K562 (cell line): ENCODE results near the gene VSIG10. TPM values are rescaled to one million over a fixed set of nuclear protein-coding genes. Genes with fewer than 3 reads are reported as not detected.

ENCODE experiments used
- BACH1 ChIP-seq: fragments of 200-800 bp; sonication (Bioruptor generic); IDR thresholded peaks from 2 replicates; pipeline ENCODE4 v1.6.1; 2016; ENCODE audit warnings: missing genetic modification characterization, missing compliant biosample characterization
- COPS2 ChIP-seq: fragments of 450-650 bp; conservative IDR thresholded peaks from 2 replicates; pipeline ENCODE4 v1.6.1; 2016; ENCODE audit warnings: mild to moderate bottlenecking, moderate library complexity
- GABPB2 ChIP-seq: fragments of 250-450 bp; sonication (Bioruptor Pico); conservative IDR thresholded peaks from 2 replicates; pipeline ENCODE4 v1.5.1; 2021; ENCODE audit warnings: mild to moderate bottlenecking
- LARP7 ChIP-seq: fragments of 450-650 bp; IDR thresholded peaks from 2 replicates; pipeline ENCODE4 v1.6.1; 2016
- MTF1 ChIP-seq: fragments of 250-450 bp; sonication (Bioruptor Pico); IDR thresholded peaks from 2 replicates; pipeline ENCODE4 v1.9.0; 2021; ENCODE audit warnings: moderate library complexity, mild to moderate bottlenecking, inconsistent platforms, borderline replicate concordance
- NBN ChIP-seq: fragments of 450-650 bp; IDR thresholded peaks from 2 replicates; pipeline ENCODE4 v1.6.1; 2016; ENCODE audit warnings: low read depth, mild to moderate bottlenecking
- NFIC ChIP-seq: fragments of 450-650 bp; IDR thresholded peaks from 2 replicates; pipeline ENCODE4 v1.6.1; 2017; ENCODE audit warnings: mild to moderate bottlenecking, inconsistent platforms
- NFYB ChIP-seq: IDR thresholded peaks from 2 replicates; pipeline ENCODE4 v1.6.1; 2011; ENCODE audit warnings: mild to moderate bottlenecking, moderate library complexity; ENCODE audit not compliant: insufficient read length; ENCODE audit errors: extremely low read depth
- POLR3A ChIP-seq: IDR thresholded peaks from 2 replicates; pipeline ENCODE4 v1.6.1; 2011; ENCODE audit warnings: borderline replicate concordance, mild to moderate bottlenecking, moderate library complexity; ENCODE audit not compliant: insufficient read length, insufficient read depth; ENCODE audit errors: extremely low read depth
- PPARD ChIP-seq: fragments of 250-450 bp; sonication (Bioruptor Pico); IDR thresholded peaks from 2 replicates; pipeline ENCODE4 v1.8.0; 2022; ENCODE audit warnings: inconsistent platforms, mild to moderate bottlenecking, moderate library complexity
- RHOXF2B ChIP-seq: fragments of 250-450 bp; sonication (Bioruptor Pico); conservative IDR thresholded peaks from 2 replicates; pipeline ENCODE4 v1.5.1; 2021
- SIX5 ChIP-seq, 2 experiments: IDR thresholded peaks; 2 replicates each; pipeline ENCODE4 v1.6.1; 2011; ENCODE audit warnings: low read length in 2 of 2, borderline replicate concordance in 1 of 2, low read depth in 1 of 2, mild to moderate bottlenecking in 1 of 2, moderate library complexity in 1 of 2; ENCODE audit not compliant: insufficient read depth in 1 of 2
- TCF3 ChIP-seq: sonication (generic); formaldehyde crosslinking; IDR thresholded peaks from 2 replicates; pipeline ENCODE4 v1.4.0; 2020; ENCODE audit warnings: mild to moderate bottlenecking, missing genetic modification reagents
- TCF7 ChIP-seq: sonication (generic); IDR thresholded peaks from 2 replicates; pipeline ENCODE4 v1.6.1; 2016; ENCODE audit warnings: antibody characterized with exemption, borderline replicate concordance
- XRCC3 ChIP-seq: fragments of 450-650 bp; IDR thresholded peaks from 2 replicates; pipeline ENCODE4 v1.6.1; 2017; ENCODE audit warnings: mild to moderate bottlenecking, moderate library complexity
- ZNF184 ChIP-seq: sonication (generic); formaldehyde crosslinking; IDR thresholded peaks from 2 replicates; pipeline ENCODE4 v1.5.0; 2020; ENCODE audit warnings: missing genetic modification reagents
- ZNF197 ChIP-seq: fragments of 200-800 bp; sonication (Bioruptor generic); IDR thresholded peaks from 2 replicates; pipeline ENCODE4 v1.6.1; 2016; ENCODE audit warnings: low read depth, missing genetic modification characterization, missing compliant biosample characterization
- ZNF707 ChIP-seq: fragments of 250-450 bp; sonication (Bioruptor Pico); conservative IDR thresholded peaks from 2 replicates; pipeline ENCODE4 v1.8.0; 2022; ENCODE audit warnings: inconsistent platforms, mild to moderate bottlenecking, moderate library complexity
- polyA plus RNA-seq, 8 experiments: library from polyadenylated mRNA; depleted of rRNA in 4 of 8; stranded (reverse) in 5 of 8; unstranded in 3 of 8; fragments of >200 nt; fragmentation: Nextera tagmentation in 2 of 8; fragmentation: Illumina TruSeq in 1 of 8; extraction: Ambion mirVana in 2 of 8; extraction: Trizol in 1 of 8; gene quantifications; 2 replicates each; pipeline versions ENCODE4 v1.2.1 to v1.2.3, GENCODE V29; 2011 to 2014; ENCODE audit warnings: inconsistent platforms in 1 of 8, missing spikeins in 1 of 8
- total RNA-seq, 7 experiments: library from RNA; depleted of rRNA in 6 of 7; stranded (reverse); fragments of >200 nt in 6 of 7; fragmentation: Illumina TruSeq in 2 of 7; extraction: Trizol in 2 of 7; gene quantifications; 2 replicates each; pipeline versions ENCODE4 v1.2.1 to v1.2.3, GENCODE V29; 2011 to 2021; ENCODE audit warnings: low replicate concordance in 1 of 7
- TF ChIP-seq, protein P1 (sequence below): IDR thresholded peaks from 2 replicates; pipeline ENCODE4 v1.6.1; 2011; ENCODE audit warnings: borderline replicate concordance, low read depth, mild to moderate bottlenecking, moderate library complexity, low read length; ENCODE audit not compliant: insufficient read depth, poor library complexity, severe bottlenecking
- TF ChIP-seq, protein P2 (sequence below), 2 experiments: fragments of 450-650 bp in 1 of 2; IDR thresholded peaks; 2 replicates each; pipeline ENCODE4 v1.6.1; 2011 to 2017; ENCODE audit warnings: low read depth in 2 of 2, antibody characterized with exemption in 1 of 2, borderline replicate concordance in 1 of 2, low read length in 1 of 2, mild to moderate bottlenecking in 1 of 2, mixed read lengths in 1 of 2; ENCODE audit not compliant: control insufficient read depth in 1 of 2
- TF ChIP-seq, protein P3 (sequence below): fragments of 450-650 bp; IDR thresholded peaks from 2 replicates; pipeline ENCODE4 v1.6.1; 2017; ENCODE audit warnings: mild to moderate bottlenecking, moderate library complexity

Gene VSIG10
- total and polyA plus RNA-seq, 9 of the 15 experiments (the other 6 are each of a cell fraction or from before 2014, with no cell fraction given), result 4.1 to 8.8 (median 4.7) TPM

DNA sequence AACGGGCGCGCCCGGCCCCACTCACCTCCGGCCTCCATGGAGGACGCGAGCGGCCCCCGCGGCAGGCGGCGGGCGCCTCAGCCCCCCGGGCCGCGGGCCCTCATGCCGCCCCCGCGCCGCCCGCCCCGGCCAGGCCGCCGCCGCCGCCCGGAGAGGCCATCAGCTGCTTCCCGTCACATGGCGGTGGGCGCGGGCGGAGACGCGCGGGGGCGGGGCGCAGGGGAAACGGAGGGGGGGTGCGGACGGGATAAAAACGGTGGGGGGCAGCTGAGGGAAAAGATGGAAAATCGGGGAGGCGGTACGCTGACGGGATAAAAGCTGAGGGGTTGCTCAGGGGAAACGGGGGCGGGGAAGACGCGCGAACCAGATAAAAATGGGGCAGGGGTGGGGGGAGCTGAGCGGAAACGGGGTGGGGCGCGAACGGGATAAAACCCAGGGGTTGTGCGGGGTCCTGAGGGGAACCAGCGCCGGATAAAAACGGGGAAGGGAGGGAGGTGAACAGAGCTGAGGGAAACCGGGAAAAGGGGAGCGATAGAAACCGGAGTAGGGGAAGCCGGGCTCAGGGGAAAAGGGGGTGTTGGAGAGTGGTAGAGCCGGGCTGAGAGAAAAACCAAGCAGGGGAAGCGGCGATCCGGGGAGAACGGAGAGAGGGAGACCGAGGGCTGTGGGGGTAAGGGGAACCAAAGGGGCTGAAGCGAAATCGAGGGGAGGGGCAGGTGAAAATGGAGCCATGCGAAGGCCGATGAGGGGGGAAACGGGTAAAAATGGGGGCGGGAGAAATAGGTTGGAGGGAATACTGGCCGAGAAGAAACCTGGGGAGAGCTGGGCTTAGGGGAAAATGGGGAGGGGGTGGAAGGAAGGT, 42.6 kb downstream of the VSIG10 start, which contains the start of gene WSB2 (continued):
- TF ChIP-seq, protein P1, sequence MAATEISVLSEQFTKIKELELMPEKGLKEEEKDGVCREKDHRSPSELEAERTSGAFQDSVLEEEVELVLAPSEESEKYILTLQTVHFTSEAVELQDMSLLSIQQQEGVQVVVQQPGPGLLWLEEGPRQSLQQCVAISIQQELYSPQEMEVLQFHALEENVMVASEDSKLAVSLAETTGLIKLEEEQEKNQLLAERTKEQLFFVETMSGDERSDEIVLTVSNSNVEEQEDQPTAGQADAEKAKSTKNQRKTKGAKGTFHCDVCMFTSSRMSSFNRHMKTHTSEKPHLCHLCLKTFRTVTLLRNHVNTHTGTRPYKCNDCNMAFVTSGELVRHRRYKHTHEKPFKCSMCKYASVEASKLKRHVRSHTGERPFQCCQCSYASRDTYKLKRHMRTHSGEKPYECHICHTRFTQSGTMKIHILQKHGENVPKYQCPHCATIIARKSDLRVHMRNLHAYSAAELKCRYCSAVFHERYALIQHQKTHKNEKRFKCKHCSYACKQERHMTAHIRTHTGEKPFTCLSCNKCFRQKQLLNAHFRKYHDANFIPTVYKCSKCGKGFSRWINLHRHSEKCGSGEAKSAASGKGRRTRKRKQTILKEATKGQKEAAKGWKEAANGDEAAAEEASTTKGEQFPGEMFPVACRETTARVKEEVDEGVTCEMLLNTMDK, result no peak
- TF ChIP-seq, protein P2, sequence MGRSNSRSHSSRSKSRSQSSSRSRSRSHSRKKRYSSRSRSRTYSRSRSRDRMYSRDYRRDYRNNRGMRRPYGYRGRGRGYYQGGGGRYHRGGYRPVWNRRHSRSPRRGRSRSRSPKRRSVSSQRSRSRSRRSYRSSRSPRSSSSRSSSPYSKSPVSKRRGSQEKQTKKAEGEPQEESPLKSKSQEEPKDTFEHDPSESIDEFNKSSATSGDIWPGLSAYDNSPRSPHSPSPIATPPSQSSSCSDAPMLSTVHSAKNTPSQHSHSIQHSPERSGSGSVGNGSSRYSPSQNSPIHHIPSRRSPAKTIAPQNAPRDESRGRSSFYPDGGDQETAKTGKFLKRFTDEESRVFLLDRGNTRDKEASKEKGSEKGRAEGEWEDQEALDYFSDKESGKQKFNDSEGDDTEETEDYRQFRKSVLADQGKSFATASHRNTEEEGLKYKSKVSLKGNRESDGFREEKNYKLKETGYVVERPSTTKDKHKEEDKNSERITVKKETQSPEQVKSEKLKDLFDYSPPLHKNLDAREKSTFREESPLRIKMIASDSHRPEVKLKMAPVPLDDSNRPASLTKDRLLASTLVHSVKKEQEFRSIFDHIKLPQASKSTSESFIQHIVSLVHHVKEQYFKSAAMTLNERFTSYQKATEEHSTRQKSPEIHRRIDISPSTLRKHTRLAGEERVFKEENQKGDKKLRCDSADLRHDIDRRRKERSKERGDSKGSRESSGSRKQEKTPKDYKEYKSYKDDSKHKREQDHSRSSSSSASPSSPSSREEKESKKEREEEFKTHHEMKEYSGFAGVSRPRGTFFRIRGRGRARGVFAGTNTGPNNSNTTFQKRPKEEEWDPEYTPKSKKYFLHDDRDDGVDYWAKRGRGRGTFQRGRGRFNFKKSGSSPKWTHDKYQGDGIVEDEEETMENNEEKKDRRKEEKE (IDR thresholded peaks at IDR 0.05; ENCODE audit: borderline replicate concordance in 1 of 2, control insufficient read depth in 1 of 2, low read depth in 2 of 2, low read length in 1 of 2), result no peak
- no peak for TF ChIP-seq BACH1
- 0 out of 2 replicates have a peak, but pooled peaks have one; percentile 15 for TF ChIP-seq NFIC
- no peak for TF ChIP-seq POLR3A
- TF ChIP-seq COPS2, result no peak
- TF ChIP-seq RHOXF2B (CRISPR knock-in tag), result no peak
- no peak for TF ChIP-seq TCF3 (CRISPR knock-in tag)
- TF ChIP-seq NBN, result no peak
- TF ChIP-seq, protein P3, sequence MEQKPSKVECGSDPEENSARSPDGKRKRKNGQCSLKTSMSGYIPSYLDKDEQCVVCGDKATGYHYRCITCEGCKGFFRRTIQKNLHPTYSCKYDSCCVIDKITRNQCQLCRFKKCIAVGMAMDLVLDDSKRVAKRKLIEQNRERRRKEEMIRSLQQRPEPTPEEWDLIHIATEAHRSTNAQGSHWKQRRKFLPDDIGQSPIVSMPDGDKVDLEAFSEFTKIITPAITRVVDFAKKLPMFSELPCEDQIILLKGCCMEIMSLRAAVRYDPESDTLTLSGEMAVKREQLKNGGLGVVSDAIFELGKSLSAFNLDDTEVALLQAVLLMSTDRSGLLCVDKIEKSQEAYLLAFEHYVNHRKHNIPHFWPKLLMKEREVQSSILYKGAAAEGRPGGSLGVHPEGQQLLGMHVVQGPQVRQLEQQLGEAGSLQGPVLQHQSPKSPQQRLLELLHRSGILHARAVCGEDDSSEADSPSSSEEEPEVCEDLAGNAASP, result no peak
- TF ChIP-seq TCF7, result no peak
- no peak for TF ChIP-seq MTF1
- TF ChIP-seq ZNF184 (CRISPR knock-in tag), result no peak
- no peak for TF ChIP-seq ZNF197 (CRISPR knock-in tag)
- no peak for TF ChIP-seq SIX5 (IDR thresholded peaks at IDR 0.05; ENCODE audit: borderline replicate concordance in 1 of 2, insufficient read depth in 1 of 2, low read depth in 1 of 2, low read length in 2 of 2)
- no peak for TF ChIP-seq NFYB
- TF ChIP-seq GABPB2, result no peak
- TF ChIP-seq PPARD (CRISPR knock-in tag), result no peak
- peak; percentile 85; the same call in 1 of the 2 replicates for TF ChIP-seq LARP7
- no peak for TF ChIP-seq ZNF707 (CRISPR knock-in tag)
- TF ChIP-seq XRCC3, result no peak
